SJSA1 (cell line): Measurements from ENCODE around the gene BCL2A1. TPM values are rescaled to one million over a fixed set of nuclear protein-coding genes. Genes with fewer than 3 reads are reported as not detected.
"Not testable (repeated sequence)": the region's sequence is repeated elsewhere in the genome, so short reads cannot be mapped to it uniquely, and the experiment has no call there.

Experiments used
- DNase-seq, 2 experiments: peaks; one replicate each; pipeline ENCODE4 v3.0.0-alpha.2; 2015 to 2020; ENCODE audit warnings: low spot score in 2 of 2, low read depth in 1 of 2
- H3K27ac ChIP-seq: fragments of 250-450 bp; sonication (Bioruptor Pico); 2 replicates; pipeline ENCODE4 v1.5.1; 2020; ENCODE audit warnings: mild to moderate bottlenecking, moderate library complexity
- H3K27me3 ChIP-seq: fragments of 250-450 bp; sonication (Bioruptor Pico); replicated peaks from 2 replicates; pipeline ENCODE4 v1.5.1; 2020; ENCODE audit warnings: mild to moderate bottlenecking, moderate library complexity
- H3K36me3 ChIP-seq: fragments of 250-450 bp; sonication (Bioruptor Pico); 2 replicates; pipeline ENCODE4 v1.5.1; 2020; ENCODE audit warnings: mild to moderate bottlenecking
- H3K4me1 ChIP-seq: fragments of 250-450 bp; sonication (Bioruptor Pico); replicated peaks from 2 replicates; pipeline ENCODE4 v1.6.1; 2021; ENCODE audit warnings: mild to moderate bottlenecking
- H3K4me3 ChIP-seq: fragments of 250-450 bp; sonication (Bioruptor Pico); 2 replicates; pipeline ENCODE4 v1.5.1; 2020; ENCODE audit warnings: mild to moderate bottlenecking
- H3K9me3 ChIP-seq: fragments of 250-450 bp; sonication (Bioruptor Pico); replicated peaks from 2 replicates; pipeline ENCODE4 v1.5.1; 2020; ENCODE audit warnings: mild to moderate bottlenecking
- total RNA-seq: library from RNA; depleted of rRNA; stranded (reverse); fragments of >200 nt; shearing (Covaris generic); gene quantifications from 2 replicates; pipeline ENCODE4 v1.2.3, GENCODE V29; 2014

BCL2A1 gene
- total RNA-seq, 1 experiment from 2014 or later, result 0.34 TPM

GRCh38 chr15:79978655-79979514 lies 7.9 kb upstream of the BCL2A1 start:
- no peaks in the 10 kb centered on the region for H3K9me3 ChIP-seq
- no peak for DNase-seq
- no peak overlapping the region for H3K27ac ChIP-seq

GRCh38 chr15:79978260-79978654 lies 7.3 kb upstream of the BCL2A1 start:
- Histone ChIP-seq H3K36me3 (no peaks in the 10 kb centered on the region), H3K27ac (no peak overlapping the region), H3K4me3 (no peak overlapping the region), H3K4me1 (no peaks in the 10 kb centered on the region), H3K9me3 (no peaks in the 10 kb centered on the region), H3K27me3 (no peaks in the 10 kb centered on the region)
- peak in 1 of 2 experiments; percentile 4 for DNase-seq

More at GRCh38 chr15:79978655-79979514, 7.9 kb upstream of the BCL2A1 start:
- Histone ChIP-seq H3K36me3 (no peaks in the 10 kb centered on the region), H3K4me1 (no peaks in the 10 kb centered on the region), H3K4me3 (no peak overlapping the region), H3K27me3 (no peaks in the 10 kb centered on the region)

- no peaks in the 10 kb centered on the region for H3K36me3 ChIP-seq
- H3K4me3 ChIP-seq, result no peak overlapping the region
- H3K4me1 ChIP-seq, result no peaks in the 10 kb centered on the region
- DNase-seq, result peak in 1 of 2 experiments; percentile 18
- H3K27ac ChIP-seq, result no peak overlapping the region
- no peaks in the 10 kb centered on the region for H3K9me3 ChIP-seq
- no peaks in the 10 kb centered on the region for H3K27me3 ChIP-seq
These were observed 6.5 kb upstream of the BCL2A1 start for GRCh38 chr15:79977431-79978054.

GRCh38 chr15:79973456-79974195 lies 2.6 kb upstream of the BCL2A1 start:
- no peak for DNase-seq
- H3K4me1 ChIP-seq, result peaks cover 7% of the 10 kb centered on the region
- no peaks in the 10 kb centered on the region for H3K9me3 ChIP-seq
- no peak overlapping the region for H3K4me3 ChIP-seq
- H3K36me3 ChIP-seq, result no peaks in the 10 kb centered on the region
- H3K27me3 ChIP-seq, result no peaks in the 10 kb centered on the region
- no peak overlapping the region for H3K27ac ChIP-seq

GRCh38 chr15:79972863-79973262 lies 1.9 kb upstream of the BCL2A1 start:
- no peak overlapping the region for H3K4me3 ChIP-seq
- H3K27ac ChIP-seq, result no peak overlapping the region
- no peak for DNase-seq
- H3K36me3 ChIP-seq, result no peaks in the 10 kb centered on the region
- H3K27me3 ChIP-seq, result no peaks in the 10 kb centered on the region
- H3K4me1 ChIP-seq, result peaks cover 7% of the 10 kb centered on the region
- H3K9me3 ChIP-seq, result no peaks in the 10 kb centered on the region

- Histone ChIP-seq H3K27ac (no peak overlapping the region), H3K4me1 (peaks cover 7% of the 10 kb centered on the region), H3K9me3 (no peaks in the 10 kb centered on the region), H3K36me3 (no peaks in the 10 kb centered on the region), H3K27me3 (no peaks in the 10 kb centered on the region), H3K4me3 (no peak overlapping the region)
- DNase-seq, result no peak
These were observed 815 bp downstream of the BCL2A1 start for GRCh38 chr15:79970181-79970580.

GRCh38 chr15:79969146-79969545 lies 1.9 kb downstream of the BCL2A1 start:
- Histone ChIP-seq H3K9me3 (no peaks in the 10 kb centered on the region), H3K4me3 (no peak overlapping the region), H3K27ac (no peak overlapping the region), H3K27me3 (no peaks in the 10 kb centered on the region), H3K4me1 (peaks cover 7% of the 10 kb centered on the region), H3K36me3 (no peaks in the 10 kb centered on the region)
- no peak for DNase-seq

- no peak overlapping the region for H3K4me3 ChIP-seq
- H3K27ac ChIP-seq, result no peak overlapping the region
- H3K27me3 ChIP-seq, result no peaks in the 10 kb centered on the region
- H3K36me3 ChIP-seq, result no peaks in the 10 kb centered on the region
- no peak for DNase-seq
- H3K9me3 ChIP-seq, result no peaks in the 10 kb centered on the region
- peaks cover 7% of the 10 kb centered on the region for H3K4me1 ChIP-seq
These were observed 3.5 kb downstream of the BCL2A1 start for GRCh38 chr15:79967298-79968182.

GRCh38 chr15:79966634-79967297 lies 4.2 kb downstream of the BCL2A1 start:
- Histone ChIP-seq H3K4me1 (peaks cover 7% of the 10 kb centered on the region), H3K27me3 (no peaks in the 10 kb centered on the region), H3K4me3 (no peak overlapping the region), H3K36me3 (no peaks in the 10 kb centered on the region), H3K9me3 (no peaks in the 10 kb centered on the region), H3K27ac (no peak overlapping the region)
- no peak for DNase-seq

- H3K36me3 ChIP-seq, result no peaks in the 10 kb centered on the region
- no peak overlapping the region for H3K4me3 ChIP-seq
- no peaks in the 10 kb centered on the region for H3K9me3 ChIP-seq
- no peak overlapping the region for H3K27ac ChIP-seq
- no peaks in the 10 kb centered on the region for H3K27me3 ChIP-seq
- no peak for DNase-seq
- H3K4me1 ChIP-seq, result peaks cover 4% of the 10 kb centered on the region
These were observed 5.0 kb downstream of the BCL2A1 start for GRCh38 chr15:79965846-79966630.

GRCh38 chr15:79964232-79964805 lies 6.7 kb downstream of the BCL2A1 start:
- no peaks in the 10 kb centered on the region for H3K27me3 ChIP-seq
- no peaks in the 10 kb centered on the region for H3K4me1 ChIP-seq
- H3K9me3 ChIP-seq, result no peaks in the 10 kb centered on the region
- H3K36me3 ChIP-seq, result no peaks in the 10 kb centered on the region
- no peak overlapping the region for H3K27ac ChIP-seq
- no peak for DNase-seq
- no peak overlapping the region for H3K4me3 ChIP-seq

- not testable (repeated sequence) for H3K36me3 ChIP-seq, DNase-seq, H3K27me3 ChIP-seq, H3K4me1 ChIP-seq, H3K9me3 ChIP-seq, H3K4me3 ChIP-seq, H3K27ac ChIP-seq
These were observed 8.1 kb downstream of the BCL2A1 start for GRCh38 chr15:79962921-79963320.
